Suprapubic skin (tissue), 3 donors: ENCODE results near the gene C1QTNF8.

Source experiments
- POLR2A ChIP-seq, 2 donors: fragments of 450-650 bp; IDR thresholded peaks; one replicate each; pipeline ENCODE4 v1.6.1; 2017; ENCODE audit warnings: antibody characterized with exemption in 2 of 2, mild to moderate bottlenecking in 2 of 2, moderate library complexity in 2 of 2
- TF ChIP-seq, protein P1 (sequence below), 2 donors: fragments of 200-600 bp in 1 of 2; fragments of 450-650 bp in 1 of 2; sonication (generic) in 1 of 2; IDR thresholded peaks; one replicate each; pipeline ENCODE4 v1.5.1; 2016 to 2019; ENCODE audit warnings: antibody characterized with exemption in 2 of 2, mild to moderate bottlenecking in 1 of 2, moderate library complexity in 1 of 2

DNA sequence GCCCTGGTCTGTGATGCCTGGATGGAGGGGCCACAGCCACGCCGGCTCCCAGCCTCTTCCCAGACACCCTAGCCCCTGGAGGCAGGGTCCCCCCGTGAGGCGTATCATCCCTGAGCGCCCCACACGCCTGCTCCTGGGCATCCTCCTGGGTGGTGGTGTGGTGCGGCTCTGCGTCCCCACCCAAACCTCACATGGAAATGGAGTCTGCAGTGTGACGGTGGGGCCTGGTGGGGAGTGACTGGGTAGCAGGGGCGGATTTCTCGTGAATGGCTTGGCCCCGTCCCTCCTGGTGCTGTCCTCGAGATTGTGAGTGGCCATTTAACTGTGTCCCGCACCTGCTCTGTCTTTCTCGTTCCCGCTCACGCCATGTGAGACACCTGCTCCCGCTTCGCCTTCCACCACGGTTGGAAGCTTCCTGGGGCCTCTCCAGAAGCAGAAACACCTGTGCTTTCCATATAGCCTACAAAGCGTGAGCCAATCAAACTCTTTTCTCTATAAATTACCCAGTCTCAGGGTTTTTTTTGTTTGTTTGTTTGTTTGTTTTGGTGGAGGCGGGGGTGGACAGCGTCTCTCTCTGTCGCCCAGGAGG, 29.4 kb downstream of the C1QTNF8 start:
- TF ChIP-seq POLR2A (IDR thresholded peaks at IDR 0.05): no peak
- TF ChIP-seq, protein P1, sequence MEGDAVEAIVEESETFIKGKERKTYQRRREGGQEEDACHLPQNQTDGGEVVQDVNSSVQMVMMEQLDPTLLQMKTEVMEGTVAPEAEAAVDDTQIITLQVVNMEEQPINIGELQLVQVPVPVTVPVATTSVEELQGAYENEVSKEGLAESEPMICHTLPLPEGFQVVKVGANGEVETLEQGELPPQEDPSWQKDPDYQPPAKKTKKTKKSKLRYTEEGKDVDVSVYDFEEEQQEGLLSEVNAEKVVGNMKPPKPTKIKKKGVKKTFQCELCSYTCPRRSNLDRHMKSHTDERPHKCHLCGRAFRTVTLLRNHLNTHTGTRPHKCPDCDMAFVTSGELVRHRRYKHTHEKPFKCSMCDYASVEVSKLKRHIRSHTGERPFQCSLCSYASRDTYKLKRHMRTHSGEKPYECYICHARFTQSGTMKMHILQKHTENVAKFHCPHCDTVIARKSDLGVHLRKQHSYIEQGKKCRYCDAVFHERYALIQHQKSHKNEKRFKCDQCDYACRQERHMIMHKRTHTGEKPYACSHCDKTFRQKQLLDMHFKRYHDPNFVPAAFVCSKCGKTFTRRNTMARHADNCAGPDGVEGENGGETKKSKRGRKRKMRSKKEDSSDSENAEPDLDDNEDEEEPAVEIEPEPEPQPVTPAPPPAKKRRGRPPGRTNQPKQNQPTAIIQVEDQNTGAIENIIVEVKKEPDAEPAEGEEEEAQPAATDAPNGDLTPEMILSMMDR (IDR thresholded peaks at IDR 0.05): no peak
